ENCODE measurements around the gene ST6GAL1. TPM values are rescaled to one million over a fixed set of nuclear protein-coding genes. Genes with fewer than 3 reads are reported as not detected.

Gene ST6GAL1
- total and polyA plus RNA-seq, 8 donors: 3.8 to 31.0 (median 13.5) TPM

GRCh38 chr3:187077537-187077936 is 147.2 kb downstream of the ST6GAL1 start:
- Histone ChIP-seq H3K36me3 (peaks cover 0 to 53% (median 39%) of the 10 kb centered on the region in 4 donors), H3K27ac (no peak overlapping the region), H3K4me3 (no peak overlapping the region), H3K27me3 (no peaks in the 10 kb centered on the region), H3K4me1 (no peaks in the 10 kb centered on the region), H3K9me3 (no peaks in the 10 kb centered on the region)
- TF ChIP-seq CTCF (IDR thresholded peaks at IDR 0.05) (no peak), POLR2A (IDR thresholded peaks at IDR 0.05) (no peak), EP300 (IDR thresholded peaks at IDR 0.05) (no peak), POLR2AphosphoS5 (IDR thresholded peaks at IDR 0.05) (no peak)
- intact Hi-C loops (cut with DNase I; ENCODE audit: low total_unique reads): no loop called here
- WGBS, 5 donors: 82 to 98% (median 93%) methylated on average over 5 of the region's 5 CpGs
- DNase-seq: no peak

- H3K4me1 ChIP-seq: no peaks in the 10 kb centered on the region
- H3K9me3 ChIP-seq: no peaks in the 10 kb centered on the region
- no peak overlapping the region for H3K27ac ChIP-seq
- H3K36me3 ChIP-seq: peaks cover 0 to 37% (median 28%) of the 10 kb centered on the region in 4 donors
- H3K27me3 ChIP-seq: no peaks in the 10 kb centered on the region
- H3K4me3 ChIP-seq: no peak overlapping the region
- intact Hi-C loops (cut with DNase I; ENCODE audit: low total_unique reads): no loop called here
- DNase-seq: no peak
- WGBS, 5 donors: 76 to 92% (median 86%) methylated on average over 8 of the region's 8 CpGs
- no peak for TF ChIP-seq POLR2AphosphoS5 (IDR thresholded peaks at IDR 0.05)
- TF ChIP-seq POLR2A (IDR thresholded peaks at IDR 0.05): no peak
- TF ChIP-seq EP300 (IDR thresholded peaks at IDR 0.05): no peak
- TF ChIP-seq CTCF (IDR thresholded peaks at IDR 0.05): no peak
Observed at GRCh38 chr3:187079090-187080022, 149.0 kb downstream of the ST6GAL1 start.

- H3K36me3 ChIP-seq: peaks cover 0 to 23% (median 16%) of the 10 kb centered on the region in 4 donors
- no peaks in the 10 kb centered on the region for H3K27me3 ChIP-seq
- intact Hi-C loops (cut with DNase I; ENCODE audit: low total_unique reads): no loop called here
- 91 to 94% (median 92%) methylated on average over 13 of the region's 13 CpGs for WGBS, 5 donors
- H3K9me3 ChIP-seq: peaks cover 0 to 3% (median 0%) of the 10 kb centered on the region in 4 donors
- no peak for DNase-seq
- TF ChIP-seq CTCF (IDR thresholded peaks at IDR 0.05): no peak
- no peak for TF ChIP-seq POLR2AphosphoS5 (IDR thresholded peaks at IDR 0.05)
- no peak for TF ChIP-seq EP300 (IDR thresholded peaks at IDR 0.05)
- TF ChIP-seq POLR2A (IDR thresholded peaks at IDR 0.05): no peak
- H3K4me1 ChIP-seq: no peaks in the 10 kb centered on the region
- H3K4me3 ChIP-seq: no peak overlapping the region
- no peak overlapping the region for H3K27ac ChIP-seq
Observed at GRCh38 chr3:187080799-187081450, 150.6 kb downstream of the ST6GAL1 start.

GRCh38 chr3:187082758-187083375 is 152.5 kb downstream of the ST6GAL1 start:
- intact Hi-C loops (cut with DNase I; ENCODE audit: low total_unique reads): no loop called here
- Histone ChIP-seq H3K27ac (no peak overlapping the region), H3K9me3 (peaks cover 0 to 19% (median 7%) of the 10 kb centered on the region in 4 donors), H3K4me1 (no peaks in the 10 kb centered on the region), H3K27me3 (no peaks in the 10 kb centered on the region), H3K36me3 (peaks cover 0 to 4% (median under 1%) of the 10 kb centered on the region in 4 donors), H3K4me3 (no peak overlapping the region)
- WGBS, 5 donors: 87 to 97% (median 94%) methylated on average over 6 of the region's 6 CpGs
- no peak for DNase-seq
- TF ChIP-seq POLR2AphosphoS5 (IDR thresholded peaks at IDR 0.05) (no peak), CTCF (IDR thresholded peaks at IDR 0.05) (no peak), EP300 (IDR thresholded peaks at IDR 0.05) (no peak), POLR2A (IDR thresholded peaks at IDR 0.05) (no peak)

Measured in stomach (tissue), 9 donors.